NCI-H1436 (cell line): ENCODE data around the gene PXMP4.
A peak's percentile ranks its signal among the peaks of the same experiment; 100 is the strongest.

Experiments used
- DNase-seq: peaks from one replicate; lab custom pipeline; 2025; lab: John Stamatoyannopoulos, UW

Gene PXMP4

DNA sequence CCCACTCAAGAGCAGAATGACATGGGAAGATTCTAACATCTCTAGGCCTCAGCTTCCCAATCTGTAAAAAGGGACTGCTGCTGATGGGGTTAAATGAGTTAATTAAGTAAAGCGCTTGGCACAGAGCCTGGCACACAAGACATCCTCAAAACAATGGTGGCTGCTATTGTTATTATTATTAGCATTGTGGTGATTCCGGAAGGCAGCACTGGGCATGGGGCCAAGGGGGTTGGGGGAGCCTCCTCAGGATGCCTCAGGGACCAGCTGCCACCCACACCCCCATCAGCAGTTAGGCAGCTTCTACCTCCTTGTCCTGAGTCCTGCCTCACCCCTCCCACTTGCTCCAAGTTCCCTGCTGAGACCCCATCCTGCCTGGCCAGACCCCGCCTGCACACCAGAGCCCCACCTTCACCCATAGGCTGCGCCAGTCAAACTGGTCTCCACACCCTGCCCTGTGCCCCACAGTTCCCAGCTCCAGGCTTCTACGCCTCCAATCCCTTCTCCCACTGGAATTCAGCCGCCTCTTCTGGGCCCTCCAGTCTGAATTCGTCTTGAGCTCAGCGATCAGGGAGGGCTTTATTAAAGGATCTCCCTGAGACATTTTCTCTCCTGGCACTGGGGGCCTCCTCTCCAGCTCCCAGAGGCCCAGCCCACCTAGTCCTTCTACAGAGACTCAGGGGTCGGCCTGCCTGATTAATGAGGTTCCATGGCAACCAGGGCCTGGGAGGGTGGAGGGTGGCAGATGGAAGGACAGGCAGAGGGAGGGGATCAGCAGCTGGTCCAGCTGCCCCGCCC lies 35.4 kb downstream of the PXMP4 start:
- DNase-seq = peak; percentile 73

- DNase-seq = no peak
Measured at GRCh38 chr20:33681728-33682353, 38.3 kb downstream of the PXMP4 start.

- DNase-seq = no peak
Measured at GRCh38 chr20:33681288-33681687, 38.8 kb downstream of the PXMP4 start.

GRCh38 chr20:33680686-33681085 lies 39.4 kb downstream of the PXMP4 start:
- no peak for DNase-seq

DNA sequence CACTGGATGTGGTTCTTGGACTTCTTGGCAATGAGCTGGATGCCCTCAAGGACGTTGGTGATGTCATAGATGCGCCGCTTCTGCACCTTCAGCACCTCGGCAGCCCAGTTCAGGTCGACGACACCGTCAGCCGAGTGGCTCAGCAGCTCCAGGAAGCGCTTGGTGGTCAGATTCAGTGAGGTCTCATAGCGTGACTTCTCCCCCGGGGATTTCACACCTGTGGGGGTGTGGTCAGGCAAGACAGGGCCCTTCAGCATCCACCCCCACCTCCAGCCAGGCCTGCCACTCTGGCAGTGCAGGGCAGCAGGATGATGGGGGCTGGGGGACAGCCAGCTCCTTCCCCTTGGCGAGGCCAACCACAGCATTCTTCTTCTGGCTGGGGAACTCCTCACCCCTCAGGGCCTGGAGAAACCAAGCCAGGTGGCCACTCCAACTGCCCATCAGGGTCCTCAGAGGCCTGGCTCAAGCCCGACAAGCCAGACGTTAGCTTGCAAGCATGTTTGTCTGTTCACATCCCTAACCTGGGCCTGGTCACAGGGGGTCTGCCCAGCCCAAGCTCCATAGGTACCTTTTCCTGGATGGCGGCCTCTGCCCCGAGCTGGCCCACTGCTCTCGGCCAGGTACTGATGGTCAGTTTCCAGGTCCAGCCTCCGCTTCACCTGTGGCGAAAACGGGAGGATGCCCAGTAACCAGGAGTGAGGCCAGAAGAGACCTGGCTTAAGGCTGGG lies 40.2 kb downstream of the PXMP4 start:
- no peak for DNase-seq

- no peak for DNase-seq
Measured at GRCh38 chr20:33677991-33678702, 42.0 kb downstream of the PXMP4 start.

DNA sequence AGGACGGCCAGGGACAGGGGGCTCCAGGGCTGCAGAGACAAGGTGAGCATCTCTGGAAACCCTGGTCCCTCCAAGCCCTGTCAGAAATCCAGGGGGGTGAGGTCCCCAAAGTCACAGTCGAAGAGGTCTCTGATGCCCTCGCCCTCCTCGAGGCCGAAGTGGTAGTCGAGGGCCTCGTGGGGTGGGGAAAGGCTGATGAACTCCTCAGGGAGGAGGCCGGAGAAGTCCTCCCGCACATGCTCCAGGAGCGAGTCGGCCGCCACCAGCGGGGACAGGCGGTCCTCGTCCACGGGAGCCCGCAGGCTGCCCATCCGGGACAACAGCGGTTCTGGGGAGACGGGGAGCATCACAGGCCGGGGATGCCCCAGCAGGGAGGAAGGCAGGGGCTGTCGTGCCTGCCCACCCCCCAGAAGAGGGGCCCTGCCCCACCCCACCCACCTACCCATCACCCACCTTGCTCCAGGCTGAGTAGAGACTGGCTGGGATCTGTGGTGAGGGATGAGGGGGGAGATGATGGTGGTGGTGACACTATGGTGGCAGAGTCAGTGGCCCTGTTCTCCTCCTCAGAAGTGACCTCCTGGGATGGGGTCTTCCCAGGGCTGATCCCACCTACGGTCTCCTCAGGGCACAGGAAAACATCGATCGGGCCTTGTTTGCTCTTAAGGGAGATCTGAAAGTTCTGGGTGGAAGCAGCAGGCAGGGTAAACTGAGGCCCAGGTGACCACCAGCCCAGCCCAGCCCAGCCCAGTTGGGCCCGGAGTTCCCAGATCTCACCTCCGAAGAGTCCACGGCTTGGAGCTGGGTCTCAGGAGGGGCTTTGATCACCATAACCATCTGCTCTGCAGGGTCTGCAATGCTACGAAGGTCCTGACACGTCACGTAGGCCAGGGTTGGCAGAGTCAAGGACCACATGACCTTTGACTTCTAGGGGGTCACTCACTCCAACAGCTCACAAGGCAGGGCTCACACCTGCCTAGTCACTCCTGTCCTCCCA lies 43.2 kb downstream of the PXMP4 start:
- no peak for DNase-seq

DNA sequence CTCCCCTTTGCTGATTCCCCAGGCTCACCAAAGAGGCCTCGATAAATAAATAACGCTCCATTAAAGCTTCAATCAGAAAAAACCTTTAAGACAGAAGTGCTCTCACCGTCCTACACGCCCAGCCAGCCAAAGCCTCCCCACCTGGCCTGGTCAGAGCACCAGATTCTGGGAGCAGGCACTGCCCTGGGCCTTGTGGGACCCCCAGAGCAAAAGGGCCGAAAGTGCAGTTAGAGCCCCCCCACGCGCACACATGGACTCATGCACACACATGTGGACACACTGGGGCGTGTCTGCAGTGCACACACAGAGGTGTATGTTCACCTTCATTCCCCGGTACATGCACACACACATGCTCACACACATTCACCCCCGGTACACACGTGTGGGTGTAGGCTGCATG lies 44.0 kb downstream of the PXMP4 start:
- no peak for DNase-seq

GRCh38 chr20:33675136-33675959 lies 44.8 kb downstream of the PXMP4 start:
- no peak for DNase-seq

DNA sequence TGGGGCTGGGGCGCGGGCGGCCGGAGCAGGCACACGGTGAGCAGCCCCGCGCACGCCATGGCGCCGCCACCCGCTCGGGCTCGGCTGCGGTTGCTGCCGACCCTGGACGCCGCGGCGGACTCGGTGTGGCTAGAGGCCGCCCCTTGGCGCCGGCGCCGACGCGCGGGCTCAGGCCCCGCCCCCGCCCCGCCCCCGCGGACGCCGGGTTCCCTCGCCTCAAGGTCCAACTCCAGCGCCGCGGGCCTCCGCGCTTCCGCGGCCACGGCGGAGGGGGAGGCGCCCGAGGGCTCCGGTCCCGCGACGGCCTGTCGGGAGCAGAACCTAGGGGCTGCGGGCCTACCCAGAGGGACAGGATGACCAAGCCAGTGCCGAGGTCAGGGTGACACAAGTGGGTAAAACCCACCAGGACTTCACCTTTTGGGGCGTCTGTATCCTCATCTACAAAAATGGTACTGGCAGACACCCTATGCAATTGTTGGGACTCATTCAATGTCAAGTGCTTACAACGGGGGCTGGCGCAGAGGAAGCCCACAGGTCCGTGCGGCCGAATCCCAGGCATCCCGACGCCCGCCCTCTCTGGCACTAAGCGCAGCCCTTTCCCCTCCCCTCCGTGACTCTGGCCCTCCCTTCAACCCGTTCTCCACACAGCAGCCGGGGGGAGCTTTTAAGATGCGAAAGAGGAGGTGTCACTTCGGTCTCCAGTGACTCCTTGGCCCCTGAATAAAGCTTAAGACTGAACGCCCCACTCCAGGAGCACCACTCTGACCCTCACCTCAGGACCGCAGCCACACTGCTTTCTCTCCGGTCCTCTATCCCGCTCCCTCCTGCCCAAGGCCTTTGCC lies 45.6 kb downstream of the PXMP4 start, which contains the start of gene NECAB3:
Gene NECAB3 (minus strand): TSS at position 135 of the 842 bp plus-strand sequence. CDS start 76 bp downstream, at position 59.
- peak; percentile 70 for DNase-seq

- DNase-seq = no peak
Measured at GRCh38 chr20:33673410-33674293, 46.5 kb downstream of the PXMP4 start.

GRCh38 chr20:33673114-33673409 lies 47.0 kb downstream of the PXMP4 start:
- DNase-seq = no peak

GRCh38 chr20:33672426-33673113 lies 47.5 kb downstream of the PXMP4 start:
- DNase-seq = no peak

- no peak for DNase-seq
Measured at GRCh38 chr20:33671573-33672288, 48.4 kb downstream of the PXMP4 start.

- no peak for DNase-seq
Measured at GRCh38 chr20:33670715-33671499, 49.2 kb downstream of the PXMP4 start.
